Prostate gland (tissue), 2 donors: ENCODE data around the gene SERPINA10.
"Not testable (repeated sequence)": the region's sequence is repeated elsewhere in the genome, so short reads cannot be mapped to it uniquely, and the experiment has no call there.

Experiments used
- CTCF ChIP-seq, 4 experiments: fragments of 200-600 bp in 2 of 4; fragments of 450-650 bp in 2 of 4; sonication (generic) in 2 of 4; IDR thresholded peaks; 1 replicate in 3 of 4; 2 replicates in 1 of 4; pipeline ENCODE4 v1.5.1; 2016 to 2019; ENCODE audit warnings: antibody characterized with exemption in 4 of 4, mild to moderate bottlenecking in 2 of 4, moderate library complexity in 2 of 4
- POLR2A ChIP-seq: fragments of 450-650 bp; IDR thresholded peaks from one replicate; pipeline ENCODE4 v1.6.1; 2016; ENCODE audit warnings: antibody characterized with exemption, mild to moderate bottlenecking
- POLR2AphosphoS5 ChIP-seq: sonication (generic); formaldehyde crosslinking; IDR thresholded peaks from one replicate; pipeline ENCODE4 v1.6.1; 2017; ENCODE audit warnings: antibody characterized with exemption

- TF ChIP-seq CTCF (IDR thresholded peaks at IDR 0.05); POLR2A; POLR2AphosphoS5: not testable (repeated sequence)
Measured at GRCh38 chr14:94268582-94268981, 24.5 kb downstream of the SERPINA10 start.
